Measurements from ENCODE around the gene ATP6V0E1.
A peak's percentile ranks its signal among the peaks of the same experiment; 100 is the strongest.

- TF ChIP-seq POLR2A (IDR thresholded peaks at IDR 0.05) (peak in 3 of 4 donors; percentile 80 to 91 (median 82)), CTCF (IDR thresholded peaks at IDR 0.05) (peak in 2 of 6 experiments; percentile 4 to 45)
Measured at GRCh38 chr5:172983542-172984243, at the start of gene ATP6V0E1.
